GM12878 (cell line): ENCODE results near the gene GK. TPM values are rescaled to one million over a fixed set of nuclear protein-coding genes. Genes with fewer than 3 reads are reported as not detected.

Experiments
- ATAC-seq: fragments of 200-7000 bp; cut with Tn5 transposase; 3 replicates; pipeline ENCODE4 v1.9.1; 2020; ENCODE audit warnings: mild to moderate bottlenecking, moderate library complexity
- BruUV-seq: library from RNA; stranded (reverse); fragments of 400-500 nt; replicated peaks from 2 replicates; lab custom pipeline; 2021; lab: Mats Ljungman, UMichigan
- CTCF ChIA-PET: fragments of 300-600 bp; sonication (Branson Sonifier 250); formaldehyde crosslinking; extraction: SDS; loops from one replicate; lab custom pipeline; 2021; ENCODE audit warnings: inconsistent platforms; lab: Yijun Ruan, JAX
- POLR2A ChIA-PET: fragments of 350-600 bp; formaldehyde crosslinking; extraction: SDS; loops from one replicate; lab custom pipeline; 2021; ENCODE audit warnings: inconsistent platforms; lab: Charles Lee
- RAD21 ChIA-PET: fragments of 300-600 bp; sonication (Branson Sonifier 250); formaldehyde crosslinking; loops from one replicate; lab custom pipeline; 2023; ENCODE audit warnings: antibody characterized with exemption; ENCODE audit not compliant: unreplicated experiment; lab: Charles Lee
- SMC1A ChIA-PET: fragments of 300-600 bp; sonication (Branson Sonifier 250); formaldehyde crosslinking; loops from one replicate; lab custom pipeline; 2023; ENCODE audit not compliant: unreplicated experiment, uncharacterized antibody; lab: Charles Lee
- DNase-seq: peaks from one replicate; pipeline ENCODE4 v3.0.0-alpha.2; 2011; ENCODE audit warnings: low read depth, low spot score
- FAIRE-seq: peaks from 3 replicates; lab custom pipeline; 2011; peaks lifted over from hg19 to GRCh38; lab: Jason Lieb, UNC
- H2AFZ ChIP-seq: 2 replicates; pipeline ENCODE4 v1.6.0; 2011; ENCODE audit warnings: low read depth, low read length, control low read depth; ENCODE audit not compliant: control insufficient read depth
- H3K27ac ChIP-seq: 2 replicates; pipeline ENCODE4 v1.5.1; 2011; ENCODE audit warnings: control low read depth; ENCODE audit not compliant: control insufficient read depth, insufficient read depth
- H3K27me3 ChIP-seq, 2 experiments: replicated peaks in 1 of 2; 2 replicates each; pipeline versions ENCODE4 v1.6.0 to v1.6.1; 2011; ENCODE audit warnings: low read length in 1 of 2; ENCODE audit not compliant: control insufficient read depth in 2 of 2, insufficient read depth in 2 of 2
- H3K36me3 ChIP-seq, 2 experiments: 2 replicates each; pipeline ENCODE4 v1.5.1; 2011; ENCODE audit warnings: low read length in 1 of 2; ENCODE audit not compliant: control insufficient read depth in 2 of 2, insufficient read depth in 2 of 2
- H3K4me1 ChIP-seq: 2 replicates; pipeline ENCODE4 v1.6.1; 2011; ENCODE audit warnings: mild to moderate bottlenecking, low read length, moderate library complexity, mixed read lengths; ENCODE audit not compliant: control insufficient read depth, insufficient read depth
- H3K4me2 ChIP-seq: 2 replicates; pipeline ENCODE4 v1.6.0; 2011; ENCODE audit warnings: control low read depth; ENCODE audit not compliant: control insufficient read depth, insufficient read depth
- H3K4me3 ChIP-seq: fragments of 200-600 bp; sonication (generic); 2 replicates; pipeline ENCODE4 v1.5.1; 2016
- H3K79me2 ChIP-seq: 2 replicates; pipeline ENCODE4 v1.6.0; 2011; ENCODE audit warnings: low read length; ENCODE audit not compliant: control insufficient read depth, insufficient read depth
- H3K9ac ChIP-seq: 2 replicates; pipeline ENCODE4 v1.8.0; 2011; ENCODE audit warnings: low read length, control low read depth, mixed read lengths; ENCODE audit not compliant: control insufficient read depth, insufficient read depth
- H3K9me3 ChIP-seq: replicated peaks from 3 replicates; pipeline ENCODE4 v1.5.1; 2011; ENCODE audit warnings: mild to moderate bottlenecking, low read length; ENCODE audit not compliant: control insufficient read depth, insufficient read depth
- H4K20me1 ChIP-seq: 2 replicates; pipeline ENCODE4 v1.6.0; 2011; ENCODE audit not compliant: control insufficient read depth, insufficient read depth
- ATF7 ChIP-seq: fragments of 450-650 bp; IDR thresholded peaks from 2 replicates; pipeline ENCODE4 v1.6.1; 2016; ENCODE audit warnings: low read depth, mild to moderate bottlenecking
- CEBPB ChIP-seq, 2 experiments: fragments of 150-350 bp in 1 of 2; IDR thresholded peaks; 2 replicates each; pipeline ENCODE4 v1.6.1; 2012 to 2014; ENCODE audit warnings: low read depth in 2 of 2, low read length in 2 of 2, borderline replicate concordance in 1 of 2, inconsistent platforms in 1 of 2
- DPF2 ChIP-seq: fragments of 450-650 bp; IDR thresholded peaks from 2 replicates; pipeline ENCODE4 v1.6.1; 2017; ENCODE audit warnings: mild to moderate bottlenecking
- EED ChIP-seq: sonication (generic); IDR thresholded peaks from 2 replicates; pipeline ENCODE4 v1.6.1; 2016; ENCODE audit warnings: antibody characterized with exemption, low read depth
- IKZF1 ChIP-seq: fragments of 450-650 bp; conservative IDR thresholded peaks from 2 replicates; pipeline ENCODE4 v1.6.1; 2017; ENCODE audit warnings: antibody characterized with exemption, mild to moderate bottlenecking
- IRF5 ChIP-seq: fragments of 450-650 bp; IDR thresholded peaks from 2 replicates; pipeline ENCODE4 v1.6.1; 2017; ENCODE audit warnings: borderline replicate concordance
- NR2C1 ChIP-seq: fragments of 450-650 bp; IDR thresholded peaks from 2 replicates; pipeline ENCODE4 v1.6.1; 2017; ENCODE audit warnings: antibody characterized with exemption, mild to moderate bottlenecking, moderate library complexity
- PML ChIP-seq: IDR thresholded peaks from 2 replicates; pipeline ENCODE4 v1.6.1; 2012; ENCODE audit warnings: low read length, inconsistent platforms
- SMAD1 ChIP-seq: fragments of 450-650 bp; IDR thresholded peaks from 2 replicates; pipeline ENCODE4 v1.6.1; 2018; ENCODE audit warnings: mild to moderate bottlenecking, low read depth; ENCODE audit not compliant: partially characterized antibody
- ZZZ3 ChIP-seq: IDR thresholded peaks from 2 replicates; pipeline ENCODE4 v1.6.1; 2011; ENCODE audit warnings: low read depth; ENCODE audit not compliant: control insufficient read depth, insufficient read length
- WGBS: methylation state at CpG from one replicate; pipeline ENCODE4 v1.1.6; 2016; ENCODE audit warnings: low lambda C conversion rate; ENCODE audit not compliant: insufficient replicate concordance, insufficient coverage; ENCODE audit errors: missing lambda C conversion rate; 5-methylcytosine and 5-hydroxymethylcytosine counted together
- in situ Hi-C: fragments of 300-500 bp; cut with MboI; formaldehyde crosslinking; loops from 9 replicates; pipeline ENCODE4 v1.14.3; 2018; ENCODE audit warnings: mixed read lengths
- intact Hi-C: fragments of 100-400 bp; cut with micrococcal nuclease; formaldehyde crosslinking; loops from one replicate; pipeline ENCODE4 v1.14.2; 2022; ENCODE audit not compliant: unreplicated experiment
- polyA plus RNA-seq, 11 experiments: library from polyadenylated mRNA; depleted of rRNA in 4 of 11; unstranded in 6 of 11; stranded (reverse) in 5 of 11; fragments of >200 nt; fragmentation: Nextera tagmentation in 4 of 11; fragmentation: Illumina TruSeq in 1 of 11; extraction: Ambion mirVana in 4 of 11; extraction: Trizol in 1 of 11; gene quantifications; 1 replicate in 1 of 11; 2 replicates in 10 of 11; pipeline versions ENCODE4 v1.2.1 to v1.2.3, GENCODE V29; 2011 to 2016; ENCODE audit warnings: inconsistent platforms in 2 of 11, missing spikeins in 2 of 11, low read depth in 1 of 11
- total RNA-seq, 4 experiments: library from RNA; depleted of rRNA in 3 of 4; stranded (reverse); fragments of >200 nt in 3 of 4; fragmentation: Illumina TruSeq in 1 of 4; extraction: Trizol in 1 of 4; gene quantifications; 2 replicates each; pipeline versions ENCODE4 v1.2.1 to v1.2.3, GENCODE V29; 2013 to 2021

Gene GK
- total and polyA plus RNA-seq, 10 of the 15 experiments (the other 5 are each of a cell fraction or from before 2014, with no cell fraction given), result 6.3 to 22.3 (median 11.1) TPM

- TF ChIP-seq IRF5 (no peak), PML (no peak)
Observed at GRCh38 chrX:30661228-30661627, 8.0 kb downstream of the GK start (continued).

GRCh38 chrX:30663322-30663721 lies 10.1 kb downstream of the GK start:
- no peak for TF ChIP-seq EED
- TF ChIP-seq ZZZ3, result no peak
- no peak for TF ChIP-seq PML
- no peak for TF ChIP-seq IKZF1
- no peak for TF ChIP-seq SMAD1
- TF ChIP-seq NR2C1, result no peak
- TF ChIP-seq DPF2, result no peak
- no peak for TF ChIP-seq ATF7
- TF ChIP-seq CEBPB (IDR thresholded peaks at IDR 0.05; ENCODE audit: borderline replicate concordance in 1 of 2, low read depth in 2 of 2, low read length in 2 of 2), result no peak
- Histone ChIP-seq H3K4me2 (no peak overlapping the region), H3K27ac (no peak overlapping the region), H3K27me3 (no peaks in the 10 kb centered on the region), H3K4me1 (no peaks in the 10 kb centered on the region), H3K9ac (no peak overlapping the region), H3K79me2 (no peaks in the 10 kb centered on the region), H2AFZ (no peak overlapping the region), H4K20me1 (no peaks in the 10 kb centered on the region), H3K9me3 (no peaks in the 10 kb centered on the region), H3K36me3 (no peaks in the 10 kb centered on the region), H3K4me3 (no peak overlapping the region)
- 50% methylated on average over 2 of the region's 2 CpGs for WGBS
- ChIA-PET SMC1A (no interaction called here), CTCF (no interaction called here), RAD21 (no interaction called here), POLR2A (no interaction called here)
- in situ Hi-C loops (no loop called here), intact Hi-C loops (no loop called here)
- BruUV-seq, result no TSS peak
- ATAC-seq, result no peak
- DNase-seq, result no peak
- no peak for FAIRE-seq
